Globus pallidus (tissue), 1 donor: ENCODE data around the gene STAP2.
A peak's percentile ranks its signal among the peaks of the same experiment; 100 is the strongest.

ENCODE experiments used
- DNase-seq: peaks from one replicate; pipeline ENCODE4 v3.0.0-alpha.2; 2015; ENCODE audit warnings: low spot score

Gene STAP2

DNA sequence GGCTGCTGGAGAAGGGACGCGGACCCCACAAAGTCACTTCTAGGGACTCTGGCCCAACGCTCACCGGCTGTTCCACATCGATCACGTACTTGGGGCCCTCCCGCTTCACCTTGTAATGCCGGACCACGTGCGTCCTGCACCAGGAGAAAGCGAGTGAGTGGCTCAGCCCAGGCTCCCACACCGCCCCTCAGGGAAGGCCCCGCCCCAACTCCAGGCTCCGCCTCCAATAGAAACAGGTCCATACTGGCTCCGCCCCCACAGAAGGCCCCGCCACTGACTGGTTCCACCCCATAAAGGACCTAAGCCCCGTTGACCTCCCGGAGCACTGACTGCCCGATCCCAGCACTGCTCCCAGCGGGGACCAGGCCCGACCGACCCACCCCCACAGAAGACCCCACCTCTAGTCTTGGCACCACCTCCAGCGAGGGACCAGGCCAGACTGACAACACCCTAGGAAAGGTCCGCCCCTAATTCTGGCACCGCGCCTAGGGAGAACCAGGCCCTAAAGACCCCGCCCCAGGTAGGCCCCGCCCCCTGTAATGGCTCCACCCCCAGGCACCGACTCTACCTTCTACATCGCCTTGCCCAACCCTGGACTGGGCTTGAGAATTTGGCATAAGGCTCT lies 11.3 kb downstream of the STAP2 start:
- DNase-seq = peak; percentile 12

DNA sequence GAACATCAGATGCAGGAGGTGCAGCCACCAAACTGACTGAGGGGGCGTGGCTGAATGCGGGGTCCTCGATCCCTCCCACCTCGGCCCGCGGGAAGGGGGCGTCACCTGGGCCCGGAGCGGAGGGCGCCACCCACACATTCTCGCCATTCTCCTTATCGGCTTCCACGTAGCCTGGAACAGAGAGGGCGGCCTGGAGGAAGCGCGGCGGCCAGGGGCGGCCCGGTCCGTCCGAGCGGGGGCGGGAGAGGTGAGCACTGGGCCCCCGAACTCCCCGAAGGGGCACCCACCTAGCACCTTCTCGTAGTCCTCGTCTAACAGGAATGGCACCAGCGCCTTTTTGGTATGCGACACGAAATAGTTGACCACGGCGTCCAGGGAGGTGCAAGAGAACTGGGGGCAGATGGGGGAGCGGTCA lies 11.8 kb downstream of the STAP2 start:
- no peak for DNase-seq

DNA sequence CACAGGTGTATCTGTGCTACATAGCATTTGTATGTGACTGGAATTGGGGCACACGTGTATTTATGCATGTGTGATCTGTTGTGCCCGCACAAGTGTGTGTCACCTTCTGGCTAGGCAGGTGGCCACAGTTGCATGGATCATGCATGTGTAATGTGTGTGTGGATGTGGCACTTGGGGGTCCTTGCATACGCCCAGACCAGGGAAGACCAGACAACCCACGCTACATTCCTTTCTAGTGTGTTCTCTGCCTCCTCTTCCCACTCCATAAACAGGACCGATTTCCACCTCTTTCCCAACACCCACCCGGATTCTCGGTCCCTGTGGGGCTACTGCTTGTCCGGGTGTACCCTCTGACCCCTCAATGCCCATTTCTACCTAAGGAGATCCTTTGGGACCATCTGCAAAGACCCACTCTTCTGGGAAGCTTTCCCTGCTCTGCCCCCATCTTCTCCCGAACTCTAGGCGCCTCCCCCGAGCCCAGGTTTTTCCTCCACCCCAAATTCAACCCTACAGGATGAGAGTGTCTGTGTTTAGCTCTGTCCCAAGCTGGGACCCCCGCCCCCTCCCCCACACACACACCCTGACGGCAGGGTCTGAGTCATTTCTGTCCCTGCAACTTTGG lies 12.3 kb downstream of the STAP2 start:
- DNase-seq = no peak

DNA sequence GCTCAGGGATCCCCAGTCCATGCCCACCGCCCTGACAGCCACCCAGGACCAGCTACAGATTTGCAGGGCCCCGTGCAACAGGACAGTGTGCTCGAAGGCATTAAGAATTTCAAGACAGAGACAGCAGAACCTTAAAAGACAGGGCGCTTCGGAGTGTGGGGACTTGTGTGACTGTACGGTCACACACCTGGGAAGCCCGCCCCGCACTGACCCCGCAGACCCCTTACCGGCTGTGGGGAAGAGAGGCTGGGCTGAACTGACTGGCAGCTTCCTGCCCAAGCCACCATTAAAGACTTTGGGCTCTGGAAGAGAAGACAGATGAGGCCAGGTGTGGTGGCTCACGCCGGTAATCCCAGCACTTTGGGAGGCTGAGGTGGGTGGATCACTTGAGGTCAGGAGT lies 14.4 kb downstream of the STAP2 start:
- no peak for DNase-seq

DNA sequence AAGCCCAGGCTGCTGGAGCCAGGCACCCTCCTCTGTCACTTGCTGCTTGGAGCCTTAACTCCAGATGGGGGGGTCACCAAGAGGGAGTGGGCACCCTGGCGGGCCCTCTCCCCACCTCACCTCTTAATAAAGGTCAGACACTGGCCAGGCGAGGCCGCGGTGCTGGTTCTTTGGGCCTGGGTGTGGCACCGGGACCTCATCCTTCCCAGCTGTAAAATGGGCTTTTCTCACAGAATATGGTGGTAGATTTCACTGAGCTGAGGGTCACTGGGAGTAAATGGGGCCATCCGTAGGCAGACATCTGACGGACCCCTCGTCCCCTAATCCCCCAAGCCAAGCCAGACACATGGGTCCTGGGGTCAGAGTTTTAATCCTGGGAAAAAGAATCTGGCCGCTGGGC lies 14.9 kb downstream of the STAP2 start:
- no peak for DNase-seq

DNA sequence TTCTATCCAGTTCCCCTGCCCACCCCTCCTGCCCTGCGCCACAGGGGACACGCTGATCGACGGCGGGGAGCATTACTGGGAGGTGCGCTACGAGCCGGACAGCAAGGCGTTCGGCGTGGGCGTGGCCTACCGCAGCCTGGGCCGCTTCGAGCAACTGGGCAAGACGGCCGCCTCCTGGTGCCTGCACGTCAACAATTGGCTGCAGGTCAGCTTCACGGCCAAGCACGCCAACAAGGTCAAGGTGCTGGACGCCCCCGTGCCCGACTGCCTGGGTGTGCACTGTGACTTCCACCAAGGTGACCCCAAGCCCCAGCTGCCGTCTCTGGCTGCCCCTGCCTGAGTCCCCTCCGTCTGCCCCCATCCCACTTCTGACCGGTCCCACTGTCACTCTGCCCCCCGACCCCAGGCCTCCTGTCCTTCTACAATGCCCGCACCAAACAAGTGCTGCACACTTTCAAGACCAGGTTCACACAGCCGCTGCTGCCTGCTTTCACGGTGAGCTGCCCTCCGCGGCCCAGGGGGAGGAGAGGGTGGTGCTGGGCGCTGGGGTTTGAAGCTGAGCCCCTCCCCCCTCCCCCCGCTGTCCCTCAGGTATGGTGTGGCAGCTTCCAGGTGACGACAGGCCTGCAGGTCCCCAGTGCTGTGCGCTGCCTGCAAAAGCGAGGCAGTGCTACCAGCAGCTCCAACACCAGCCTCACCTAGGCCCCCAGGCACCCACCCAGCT lies 15.5 kb downstream of the STAP2 start:
- no peak for DNase-seq

DNA sequence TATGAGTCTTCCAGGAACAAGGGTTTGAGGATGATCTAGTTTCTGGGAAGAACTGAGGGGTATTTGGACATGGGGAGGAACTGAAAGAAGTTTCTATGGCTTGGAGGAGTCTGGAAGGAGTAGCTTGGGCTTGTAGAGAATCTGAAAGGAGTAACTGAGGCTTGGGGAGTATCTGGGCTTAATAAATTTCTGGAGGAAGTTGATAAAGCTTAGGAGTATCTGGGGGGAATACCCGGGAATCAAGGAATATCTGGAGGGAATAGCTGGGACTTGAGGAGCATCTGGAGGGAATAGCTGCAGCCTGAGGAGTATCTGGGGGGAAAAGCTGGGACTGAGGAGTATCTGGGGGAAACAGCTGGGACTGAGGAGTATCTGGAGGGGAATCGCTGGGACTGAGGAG lies 18.2 kb downstream of the STAP2 start:
- no peak for DNase-seq

DNA sequence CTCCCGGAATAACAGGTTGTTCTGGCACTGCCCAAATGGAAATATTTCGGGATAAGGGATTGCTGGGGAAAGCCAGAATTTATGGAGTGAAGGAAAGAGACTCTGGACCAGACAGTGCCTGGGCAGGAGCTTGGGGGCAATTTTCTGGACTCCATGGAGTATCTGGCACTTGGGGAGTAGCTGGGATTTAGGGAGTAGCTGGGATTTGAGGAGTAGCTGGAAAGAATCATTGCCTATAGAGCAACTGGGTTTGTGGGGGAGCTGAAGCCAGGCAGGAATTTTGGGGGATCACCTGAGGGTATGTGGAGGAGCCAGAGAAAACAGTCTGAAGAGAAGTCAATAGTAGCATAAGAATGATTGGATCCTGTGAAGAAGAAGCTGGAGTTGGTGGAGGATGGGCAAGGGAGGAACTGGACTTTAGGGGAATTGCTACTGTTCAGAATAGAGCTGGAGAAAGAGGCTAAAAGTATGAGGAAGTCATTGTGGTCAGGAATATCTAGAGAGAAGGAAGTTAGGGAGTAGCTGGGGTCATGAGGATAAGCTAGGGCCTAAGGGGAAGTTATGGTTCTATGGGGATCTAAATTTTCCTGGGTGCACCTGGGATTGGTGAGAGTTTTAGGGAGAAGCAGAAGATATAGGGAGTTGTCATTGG lies 19.4 kb downstream of the STAP2 start:
- DNase-seq = no peak

DNA sequence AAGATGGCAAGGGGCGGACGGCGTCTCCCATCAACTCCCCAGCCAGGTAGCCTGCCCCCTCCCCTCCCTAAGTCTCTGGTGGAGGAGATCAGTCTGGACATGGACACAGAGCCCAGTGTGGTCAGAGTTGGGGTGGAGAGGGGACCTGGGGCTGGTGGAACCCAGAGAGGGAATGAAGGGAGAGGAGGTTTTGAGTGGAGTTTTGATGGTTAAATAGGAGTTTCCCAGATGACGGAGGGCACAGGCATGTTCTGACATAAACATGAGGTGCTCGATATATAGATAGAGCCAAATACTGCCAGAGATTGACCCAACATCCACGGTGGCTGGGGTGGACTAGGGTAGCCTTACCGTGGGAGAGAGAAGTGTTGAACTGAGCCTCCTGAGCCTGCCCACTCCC lies 20.2 kb downstream of the STAP2 start:
- DNase-seq = no peak

DNA sequence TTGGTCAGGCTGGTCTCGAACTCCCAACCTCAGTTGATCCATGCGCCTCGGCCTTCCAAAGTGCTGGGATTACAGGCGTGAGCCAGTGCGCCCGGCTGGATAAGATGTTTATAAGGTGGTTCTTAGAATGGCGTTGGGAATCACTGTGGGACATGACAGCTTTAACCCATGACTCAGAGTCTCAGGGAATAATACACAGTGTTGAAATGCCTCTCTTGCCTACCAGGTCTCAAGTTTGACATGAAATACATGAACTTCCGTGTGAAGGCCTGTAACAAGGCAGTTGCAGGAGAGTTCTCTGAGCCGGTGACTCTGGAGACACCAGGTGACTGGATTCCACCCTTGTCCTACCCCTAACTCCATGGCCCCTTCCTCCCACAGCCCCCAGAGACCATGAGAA lies 21.7 kb downstream of the STAP2 start:
- DNase-seq = no peak

DNA sequence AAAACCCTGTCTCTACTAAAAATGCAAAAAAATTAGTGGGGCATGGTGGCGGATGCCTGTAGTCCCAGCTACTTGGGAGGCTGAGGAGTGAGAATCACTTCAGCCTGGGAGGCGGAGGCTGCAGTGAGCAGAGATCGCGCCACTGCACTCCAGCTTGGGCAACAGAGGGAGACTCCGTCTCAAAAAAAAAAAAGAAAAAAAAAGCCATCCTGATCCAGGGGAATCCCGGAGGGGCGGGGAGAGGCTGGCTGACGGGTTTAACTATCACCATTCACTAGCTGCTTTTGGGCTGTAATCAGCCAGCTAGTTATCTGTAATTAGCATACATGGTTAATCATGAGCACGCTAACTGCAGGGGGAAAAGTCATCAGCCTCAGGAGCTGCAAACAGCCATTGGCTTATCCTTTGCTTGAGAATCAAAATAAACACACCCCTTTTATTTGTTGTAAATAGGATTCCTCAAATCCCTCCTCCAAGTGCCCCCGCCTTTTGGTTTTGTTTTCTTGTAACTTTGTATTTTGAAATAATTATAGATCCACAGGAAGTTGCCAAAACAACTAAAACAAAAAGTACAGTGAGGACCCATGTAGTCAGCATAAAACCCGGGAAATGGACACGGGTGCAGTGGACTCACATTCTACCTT lies 24.7 kb downstream of the STAP2 start:
- no peak for DNase-seq

DNA sequence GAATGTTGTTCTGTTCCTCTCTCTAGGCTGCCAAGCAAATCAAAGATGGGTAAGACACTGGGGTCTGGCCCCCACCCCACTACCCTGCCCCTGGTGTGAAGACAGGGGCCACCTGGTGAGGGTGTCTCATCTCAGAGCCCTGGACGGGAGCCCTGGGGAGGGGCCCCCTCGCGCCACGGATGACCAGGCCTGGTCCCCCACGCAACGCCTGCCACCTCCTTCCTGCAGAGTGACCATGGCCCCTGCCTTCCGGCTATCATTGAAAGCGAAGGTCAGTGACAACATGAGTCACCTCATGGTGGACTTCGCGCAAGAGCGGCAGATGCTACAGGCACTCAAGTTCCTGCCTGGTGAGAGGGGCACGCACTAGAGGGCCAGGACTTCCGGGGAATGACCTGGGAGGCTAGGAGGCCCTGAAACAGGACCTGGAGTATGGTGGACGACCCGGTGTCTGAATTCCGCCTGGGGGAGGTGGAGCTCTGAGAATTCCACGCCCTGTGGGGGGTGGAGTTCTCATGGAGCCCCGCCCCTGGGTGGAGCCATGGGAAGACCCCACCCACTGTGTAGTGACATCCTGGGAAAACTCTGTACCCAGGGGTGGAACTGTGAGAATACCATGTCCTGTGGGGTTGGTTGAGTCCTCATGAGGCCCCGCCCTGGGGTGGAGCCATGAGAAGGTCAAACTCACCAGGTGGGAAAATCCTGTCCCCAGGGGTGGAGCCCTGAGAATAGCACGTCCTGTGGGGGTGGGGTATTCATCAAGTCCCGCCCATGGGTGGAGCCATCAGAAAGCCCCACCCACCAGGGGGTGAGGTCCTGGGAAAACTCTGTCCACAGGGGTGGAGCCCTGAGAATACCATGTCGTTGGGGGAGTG lies 28.1 kb downstream of the STAP2 start:
- no peak for DNase-seq

DNA sequence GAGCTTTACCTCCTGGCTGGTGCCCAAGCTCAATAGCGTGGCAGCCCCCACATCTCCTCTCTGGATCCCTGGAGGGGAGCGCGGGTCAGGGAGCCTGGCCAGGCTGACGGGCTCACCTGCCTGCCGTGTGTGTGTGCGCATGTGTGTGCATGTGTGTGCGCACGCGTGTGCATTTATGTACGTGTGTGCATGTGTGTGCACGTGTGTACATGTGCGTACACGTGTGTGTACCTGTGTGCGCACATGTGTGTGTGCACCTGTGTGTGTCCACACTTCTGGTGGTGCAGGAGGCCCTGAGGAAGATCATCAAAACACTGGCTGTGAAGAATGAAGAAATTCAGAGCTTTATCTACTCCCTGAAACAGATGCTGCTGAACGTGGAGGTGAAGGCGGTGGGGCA lies 33.0 kb downstream of the STAP2 start:
- DNase-seq = no peak

DNA sequence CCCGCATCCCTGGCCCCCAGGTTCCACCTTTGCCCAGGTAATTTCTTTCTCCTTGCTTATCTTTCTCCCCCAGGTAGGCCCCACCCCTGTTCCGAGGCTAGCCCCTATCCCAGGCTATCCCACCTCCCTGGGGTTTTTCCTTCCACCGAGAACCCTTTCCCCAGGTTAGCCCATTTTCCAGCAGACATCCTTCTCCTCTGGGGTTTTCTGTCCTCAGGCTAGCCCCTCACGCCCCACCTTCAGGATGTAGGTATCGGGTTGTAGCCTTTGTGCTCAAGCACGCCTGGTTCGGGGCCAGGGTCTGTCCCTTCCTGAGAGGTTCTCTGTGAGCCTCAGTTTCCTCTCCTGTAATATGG lies 33.4 kb downstream of the STAP2 start:
- no peak for DNase-seq

DNA sequence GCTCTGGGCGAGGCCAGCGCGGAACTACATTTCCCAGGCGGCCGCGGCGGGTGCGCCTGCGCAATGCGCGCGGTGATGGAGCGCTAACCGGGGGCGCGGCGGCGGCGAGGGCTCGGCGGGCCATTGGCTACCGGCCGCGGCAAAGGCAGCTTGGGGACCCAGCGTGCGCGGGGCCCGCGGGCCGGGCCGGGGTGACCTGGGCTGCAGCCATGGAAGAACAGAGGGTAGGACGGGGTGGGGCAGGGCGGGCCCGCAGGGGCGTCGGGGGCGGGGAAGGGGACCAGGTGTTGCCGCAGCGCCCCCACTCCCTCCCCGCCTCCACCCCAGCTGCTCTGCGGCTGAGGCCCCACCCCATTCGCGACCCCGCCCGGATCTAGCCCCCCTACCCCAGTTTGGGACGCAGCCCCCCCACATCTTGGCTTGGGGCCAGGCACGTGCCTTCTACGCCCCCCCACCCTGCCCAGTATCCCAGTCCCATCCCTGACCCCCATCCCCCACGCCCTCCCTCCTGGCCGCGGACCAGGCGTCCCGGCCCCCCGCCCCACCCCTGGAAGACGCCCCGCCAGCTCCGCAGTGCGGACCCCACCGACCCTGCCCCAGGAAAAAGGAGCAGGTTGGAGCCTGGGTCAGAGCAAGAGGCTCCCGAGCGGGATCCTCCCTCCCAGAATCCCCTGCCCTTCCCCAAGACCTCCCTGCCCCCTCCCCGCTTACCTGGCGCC lies 33.9 kb downstream of the STAP2 start, which contains the start of gene FSD1:
Gene FSD1 (plus strand): TSS at position 61 of the 719 bp plus-strand sequence. CDS start 149 bp downstream, at position 210.
- DNase-seq = no peak

DNA sequence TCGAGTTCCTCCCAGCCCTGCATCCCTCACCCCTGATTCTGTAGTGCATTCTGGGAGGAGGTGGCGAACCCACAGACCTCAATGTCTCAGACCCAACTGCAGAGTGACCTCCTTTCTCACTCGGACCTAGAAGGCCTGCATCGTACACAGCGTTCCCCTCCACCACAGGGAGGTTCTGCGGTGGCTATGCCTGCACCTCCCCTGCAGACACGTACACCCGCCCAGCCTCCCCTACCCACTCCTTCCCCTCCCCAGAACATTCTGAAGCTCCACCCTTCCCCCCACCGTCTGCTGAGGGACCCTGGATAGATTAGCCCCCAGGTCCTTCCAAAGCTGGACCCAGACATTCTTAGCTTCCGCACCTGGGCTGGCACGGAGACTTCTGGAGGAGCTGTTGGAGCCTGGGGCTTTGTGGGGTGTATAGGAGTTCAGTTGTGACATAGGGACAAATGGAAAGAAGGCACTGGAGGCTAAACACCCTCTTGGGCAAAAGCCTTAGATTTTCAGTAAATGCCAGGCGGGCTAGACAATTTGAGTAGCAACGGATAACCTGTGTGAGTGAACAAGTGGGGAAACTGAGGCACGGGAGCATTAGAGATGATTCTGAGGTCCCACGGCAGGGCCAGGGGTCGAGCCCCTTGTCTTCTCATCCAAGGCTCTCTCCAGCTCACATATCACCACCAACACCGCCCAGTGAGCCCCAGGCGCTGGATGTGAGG lies 34.6 kb downstream of the STAP2 start:
- DNase-seq = peak; percentile 20

DNA sequence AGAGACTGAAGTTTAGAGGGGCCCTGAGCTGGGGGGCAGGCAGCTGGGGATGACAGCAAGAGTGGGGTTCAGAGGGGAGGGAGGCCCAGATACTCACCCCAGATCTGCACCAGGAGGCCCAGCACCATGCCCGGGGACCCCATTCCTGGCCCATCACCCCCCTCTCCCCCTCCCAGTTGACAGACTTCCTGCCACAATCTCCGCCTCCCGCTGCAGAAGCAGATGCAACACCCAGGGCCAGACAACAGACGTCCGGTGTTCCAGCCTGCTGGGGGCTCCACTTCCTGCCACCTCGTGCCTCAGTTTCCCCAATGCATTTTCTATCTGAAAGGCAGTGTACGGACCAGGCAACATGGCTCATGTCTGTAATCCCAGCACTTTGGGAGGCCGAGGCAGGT lies 36.4 kb downstream of the STAP2 start, which contains the start of gene TMIGD2:
Gene TMIGD2 (minus strand): TSS at position 147 of the 398 bp plus-strand sequence. CDS start 4 bp downstream, at position 143.
- no peak for DNase-seq

DNA sequence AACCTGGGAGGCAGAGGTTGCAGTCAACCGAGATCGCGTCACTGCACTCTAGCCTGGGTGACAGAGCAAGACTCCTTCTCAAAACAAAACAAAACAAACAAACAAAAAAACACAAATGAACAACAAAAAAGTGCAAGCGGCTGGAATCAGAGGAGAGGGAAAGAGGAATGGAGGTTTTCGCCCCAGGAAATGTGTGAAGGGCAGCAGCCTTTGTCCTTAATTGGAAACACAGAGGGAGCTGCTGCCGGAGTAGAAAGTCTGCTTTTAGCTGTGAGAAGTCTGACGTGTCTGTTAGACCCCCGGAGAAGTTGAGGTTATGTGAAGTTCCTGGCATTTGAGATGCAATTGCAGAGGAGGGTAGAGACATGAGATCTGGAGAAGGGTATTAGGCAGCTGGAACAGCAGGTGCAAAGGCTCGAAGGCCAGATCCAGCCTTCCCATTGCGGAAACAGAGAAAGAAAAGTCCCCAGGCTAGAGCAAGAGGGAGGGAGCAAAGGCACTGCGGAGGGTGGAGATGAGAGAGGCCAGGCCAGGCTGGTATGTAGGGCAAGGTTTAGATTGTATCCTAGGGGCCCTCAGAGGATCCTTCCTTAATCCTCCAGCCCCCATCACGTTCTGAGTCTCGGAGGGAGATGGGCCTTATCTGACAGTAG lies 36.9 kb downstream of the STAP2 start:
- DNase-seq = no peak

DNA sequence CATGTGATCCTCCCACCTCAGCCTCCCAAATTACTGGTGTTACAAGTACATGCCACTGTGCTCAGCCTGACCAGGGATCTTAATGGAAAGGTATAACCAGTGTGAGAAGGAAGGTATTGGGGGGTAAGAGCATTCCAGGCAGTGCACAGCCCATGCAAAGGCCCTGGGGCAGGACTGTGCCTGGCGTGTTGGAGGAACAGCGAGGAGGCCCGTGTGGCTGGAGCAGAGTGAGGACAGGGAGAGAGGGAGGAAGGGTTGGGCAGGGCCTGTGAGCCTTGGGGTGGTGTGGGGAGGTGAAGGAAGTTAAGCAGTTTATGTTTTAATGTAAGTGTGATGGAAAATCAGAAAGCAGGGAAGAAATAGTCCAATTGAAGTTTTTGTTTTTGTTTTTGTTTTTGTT lies 38.0 kb downstream of the STAP2 start:
- DNase-seq = no peak
